Tibial artery (tissue), 4 donors: Measurements from ENCODE around the gene CGNL1.

Experiments used
- DNase-seq, 2 donors: peaks; one replicate each; pipeline ENCODE4 v3.0.0-alpha.2; 2019
- H3K27ac ChIP-seq, 2 donors: fragments of 200-600 bp; sonication (generic) in 1 of 2; 1 replicate in 1 of 2; 2 replicates in 1 of 2; pipeline ENCODE4 v1.5.1; 2018 to 2019; ENCODE audit warnings: mild to moderate bottlenecking in 1 of 2
- H3K27me3 ChIP-seq, 2 donors: fragments of 200-600 bp; sonication (generic) in 1 of 2; one replicate each; pipeline versions ENCODE4 v1.5.1 to v1.6.0; 2016 to 2019
- H3K36me3 ChIP-seq, 3 donors: fragments of 200-600 bp; sonication (generic) in 2 of 3; one replicate each; pipeline ENCODE4 v1.5.1; 2016 to 2019; ENCODE audit warnings: mild to moderate bottlenecking in 2 of 3
- H3K4me1 ChIP-seq, 4 donors: fragments of 200-600 bp; sonication (generic) in 2 of 4; 1 replicate in 3 of 4; 2 replicates in 1 of 4; pipeline ENCODE4 v1.5.1; 2016 to 2019
- H3K4me3 ChIP-seq, 2 donors: fragments of 200-600 bp; sonication (generic) in 1 of 2; 1 replicate in 1 of 2; 2 replicates in 1 of 2; pipeline ENCODE4 v1.5.1; 2018 to 2019; ENCODE audit warnings: mild to moderate bottlenecking in 2 of 2
- H3K9me3 ChIP-seq, 3 donors: fragments of 200-600 bp; sonication (generic) in 1 of 3; one replicate each; pipeline ENCODE4 v1.5.1; 2016 to 2019
- intact Hi-C: fragments of 100-400 bp; cut with DNase I; formaldehyde crosslinking; loops from one replicate; pipeline ENCODE4 v1.15.0; 2023; ENCODE audit warnings: low total_unique reads
- TF ChIP-seq, protein P1 (sequence below), 2 experiments: fragments of 200-600 bp in 1 of 2; fragments of 450-650 bp in 1 of 2; IDR thresholded peaks; one replicate each; pipeline ENCODE4 v1.5.1; 2017 to 2019; ENCODE audit warnings: antibody characterized with exemption in 2 of 2, mild to moderate bottlenecking in 1 of 2, moderate library complexity in 1 of 2

CGNL1 gene

GRCh38 chr15:57506422-57506821 lies 130.1 kb downstream of the CGNL1 start:
- Histone ChIP-seq H3K4me1 (peaks cover 0 to 41% (median 19%) of the 10 kb centered on the region in 4 donors), H3K9me3 (no peaks in the 10 kb centered on the region), H3K36me3 (no peaks in the 10 kb centered on the region), H3K4me3 (no peak overlapping the region), H3K27ac (peak overlapping the region; percentile 51 to 61), H3K27me3 (no peaks in the 10 kb centered on the region)
- intact Hi-C loops: no loop called here
- no peak for DNase-seq
- TF ChIP-seq, protein P1, sequence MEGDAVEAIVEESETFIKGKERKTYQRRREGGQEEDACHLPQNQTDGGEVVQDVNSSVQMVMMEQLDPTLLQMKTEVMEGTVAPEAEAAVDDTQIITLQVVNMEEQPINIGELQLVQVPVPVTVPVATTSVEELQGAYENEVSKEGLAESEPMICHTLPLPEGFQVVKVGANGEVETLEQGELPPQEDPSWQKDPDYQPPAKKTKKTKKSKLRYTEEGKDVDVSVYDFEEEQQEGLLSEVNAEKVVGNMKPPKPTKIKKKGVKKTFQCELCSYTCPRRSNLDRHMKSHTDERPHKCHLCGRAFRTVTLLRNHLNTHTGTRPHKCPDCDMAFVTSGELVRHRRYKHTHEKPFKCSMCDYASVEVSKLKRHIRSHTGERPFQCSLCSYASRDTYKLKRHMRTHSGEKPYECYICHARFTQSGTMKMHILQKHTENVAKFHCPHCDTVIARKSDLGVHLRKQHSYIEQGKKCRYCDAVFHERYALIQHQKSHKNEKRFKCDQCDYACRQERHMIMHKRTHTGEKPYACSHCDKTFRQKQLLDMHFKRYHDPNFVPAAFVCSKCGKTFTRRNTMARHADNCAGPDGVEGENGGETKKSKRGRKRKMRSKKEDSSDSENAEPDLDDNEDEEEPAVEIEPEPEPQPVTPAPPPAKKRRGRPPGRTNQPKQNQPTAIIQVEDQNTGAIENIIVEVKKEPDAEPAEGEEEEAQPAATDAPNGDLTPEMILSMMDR (IDR thresholded peaks at IDR 0.05): no peak

DNA sequence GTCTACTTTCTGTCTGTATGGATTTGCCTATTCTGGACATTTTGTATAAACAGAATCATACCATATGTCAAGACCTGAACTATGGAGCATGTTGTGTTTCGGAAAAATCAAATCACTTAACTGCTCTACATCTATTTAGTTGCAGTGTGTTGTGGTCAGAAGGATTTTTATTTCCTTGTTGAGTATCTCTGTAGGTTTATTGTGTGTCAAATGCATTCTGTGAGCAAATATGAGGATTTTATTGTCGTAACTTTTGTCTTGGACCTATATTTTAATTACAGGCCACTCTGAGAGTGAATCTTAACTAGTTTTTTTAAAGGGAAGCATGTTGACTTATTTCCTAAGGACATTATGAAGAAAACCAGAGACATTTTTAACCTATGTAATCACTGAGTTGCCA lies 130.8 kb downstream of the CGNL1 start:
- TF ChIP-seq, protein P1 (IDR thresholded peaks at IDR 0.05): no peak
- intact Hi-C loops: no loop called here
- Histone ChIP-seq H3K4me3 (no peak overlapping the region), H3K4me1 (peaks cover 0 to 41% (median 19%) of the 10 kb centered on the region in 4 donors), H3K27me3 (no peaks in the 10 kb centered on the region), H3K9me3 (no peaks in the 10 kb centered on the region), H3K27ac (no peak overlapping the region), H3K36me3 (no peaks in the 10 kb centered on the region)
- no peak for DNase-seq

- Histone ChIP-seq H3K4me3 (no peak overlapping the region), H3K27ac (no peak overlapping the region), H3K9me3 (no peaks in the 10 kb centered on the region), H3K4me1 (peaks cover 0 to 37% (median 19%) of the 10 kb centered on the region in 4 donors), H3K27me3 (no peaks in the 10 kb centered on the region), H3K36me3 (no peaks in the 10 kb centered on the region)
- DNase-seq: no peak
- TF ChIP-seq, protein P1 (IDR thresholded peaks at IDR 0.05): no peak
- intact Hi-C loops: no loop called here
Observed at GRCh38 chr15:57509126-57509525, 132.8 kb downstream of the CGNL1 start.

DNA sequence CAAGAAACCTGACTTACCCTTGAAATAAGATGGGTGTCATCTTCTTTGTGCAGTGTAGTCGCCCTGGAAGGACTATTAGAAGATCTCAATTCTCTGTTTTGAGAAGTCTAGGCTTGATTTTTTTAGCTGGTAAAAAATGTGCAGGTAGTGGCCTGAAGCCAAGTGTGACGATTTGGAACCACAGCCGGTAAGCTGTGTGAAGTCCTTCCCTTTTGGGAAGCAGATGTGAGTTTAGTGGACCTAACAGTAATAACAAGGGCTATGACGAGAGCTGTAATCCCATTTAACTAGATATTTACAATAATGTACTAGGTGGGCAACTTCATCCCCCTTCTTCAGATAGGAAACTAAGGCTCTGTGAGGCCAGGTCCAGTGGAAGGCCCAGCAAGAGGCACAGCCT lies 133.7 kb downstream of the CGNL1 start:
- H3K4me3 ChIP-seq: no peak overlapping the region
- no peaks in the 10 kb centered on the region for H3K27me3 ChIP-seq
- H3K36me3 ChIP-seq: no peaks in the 10 kb centered on the region
- H3K9me3 ChIP-seq: no peaks in the 10 kb centered on the region
- intact Hi-C loops: no loop called here
- peak overlapping the region; percentile 7 to 40 for H3K27ac ChIP-seq
- TF ChIP-seq, protein P1 (IDR thresholded peaks at IDR 0.05): no peak
- peaks cover 0 to 32% (median 18%) of the 10 kb centered on the region in 4 donors for H3K4me1 ChIP-seq
- DNase-seq: no peak

DNA sequence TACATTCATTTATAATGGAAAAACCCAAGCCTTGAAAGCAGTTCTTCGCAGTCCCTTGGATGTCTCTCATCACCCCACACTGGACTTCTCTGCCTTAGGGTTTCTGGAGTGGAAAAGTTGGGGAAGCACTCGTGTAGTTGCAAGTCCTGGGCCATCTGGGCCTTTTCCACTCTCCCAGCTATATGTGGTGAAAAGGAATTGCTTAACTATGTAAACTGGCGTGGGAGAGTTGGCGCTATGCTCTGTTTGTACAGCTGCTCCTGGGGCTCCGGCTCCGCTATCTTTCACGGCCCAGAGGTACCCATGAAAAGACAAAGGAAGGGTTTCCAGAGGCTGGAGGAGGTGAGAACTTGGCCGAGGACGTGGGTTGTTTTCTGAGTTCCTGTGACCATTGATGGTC lies 134.3 kb downstream of the CGNL1 start:
- TF ChIP-seq, protein P1 (IDR thresholded peaks at IDR 0.05): no peak
- Histone ChIP-seq H3K9me3 (no peaks in the 10 kb centered on the region), H3K27me3 (no peaks in the 10 kb centered on the region), H3K4me3 (no peak overlapping the region), H3K36me3 (no peaks in the 10 kb centered on the region), H3K4me1 (peaks cover 0 to 27% (median 16%) of the 10 kb centered on the region in 4 donors), H3K27ac (peak overlapping the region in 1 of 2 donors; percentile 7)
- intact Hi-C loops: no loop called here
- no peak for DNase-seq
